GM12878 (cell line): ENCODE results near the gene PCDHGA4. TPM values are rescaled to one million over a fixed set of nuclear protein-coding genes. Genes with fewer than 3 reads are reported as not detected.

Source experiments
- ATAC-seq: fragments of 200-7000 bp; cut with Tn5 transposase; 3 replicates; pipeline ENCODE4 v1.9.1; 2020; ENCODE audit warnings: mild to moderate bottlenecking, moderate library complexity
- BruUV-seq: library from RNA; stranded (reverse); fragments of 400-500 nt; replicated peaks from 2 replicates; lab custom pipeline; 2021; lab: Mats Ljungman, UMichigan
- CTCF ChIA-PET: fragments of 300-600 bp; sonication (Branson Sonifier 250); formaldehyde crosslinking; extraction: SDS; loops from one replicate; lab custom pipeline; 2021; ENCODE audit warnings: inconsistent platforms; lab: Yijun Ruan, JAX
- POLR2A ChIA-PET: fragments of 350-600 bp; formaldehyde crosslinking; extraction: SDS; loops from one replicate; lab custom pipeline; 2021; ENCODE audit warnings: inconsistent platforms; lab: Charles Lee
- RAD21 ChIA-PET: fragments of 300-600 bp; sonication (Branson Sonifier 250); formaldehyde crosslinking; loops from one replicate; lab custom pipeline; 2023; ENCODE audit warnings: antibody characterized with exemption; ENCODE audit not compliant: unreplicated experiment; lab: Charles Lee
- SMC1A ChIA-PET: fragments of 300-600 bp; sonication (Branson Sonifier 250); formaldehyde crosslinking; loops from one replicate; lab custom pipeline; 2023; ENCODE audit not compliant: unreplicated experiment, uncharacterized antibody; lab: Charles Lee
- DNase-seq: peaks from one replicate; pipeline ENCODE4 v3.0.0-alpha.2; 2011; ENCODE audit warnings: low read depth, low spot score
- FAIRE-seq: peaks from 3 replicates; lab custom pipeline; 2011; peaks lifted over from hg19 to GRCh38; lab: Jason Lieb, UNC
- H2AFZ ChIP-seq: 2 replicates; pipeline ENCODE4 v1.6.0; 2011; ENCODE audit warnings: low read depth, low read length, control low read depth; ENCODE audit not compliant: control insufficient read depth
- H3K27ac ChIP-seq: 2 replicates; pipeline ENCODE4 v1.5.1; 2011; ENCODE audit warnings: control low read depth; ENCODE audit not compliant: control insufficient read depth, insufficient read depth
- H3K27me3 ChIP-seq, 2 experiments: replicated peaks in 1 of 2; 2 replicates each; pipeline versions ENCODE4 v1.6.0 to v1.6.1; 2011; ENCODE audit warnings: low read length in 1 of 2; ENCODE audit not compliant: control insufficient read depth in 2 of 2, insufficient read depth in 2 of 2
- H3K36me3 ChIP-seq, 2 experiments: 2 replicates each; pipeline ENCODE4 v1.5.1; 2011; ENCODE audit warnings: low read length in 1 of 2; ENCODE audit not compliant: control insufficient read depth in 2 of 2, insufficient read depth in 2 of 2
- H3K4me1 ChIP-seq: 2 replicates; pipeline ENCODE4 v1.6.1; 2011; ENCODE audit warnings: mild to moderate bottlenecking, low read length, moderate library complexity, mixed read lengths; ENCODE audit not compliant: control insufficient read depth, insufficient read depth
- H3K4me2 ChIP-seq: 2 replicates; pipeline ENCODE4 v1.6.0; 2011; ENCODE audit warnings: control low read depth; ENCODE audit not compliant: control insufficient read depth, insufficient read depth
- H3K4me3 ChIP-seq: fragments of 200-600 bp; sonication (generic); 2 replicates; pipeline ENCODE4 v1.5.1; 2016
- H3K79me2 ChIP-seq: 2 replicates; pipeline ENCODE4 v1.6.0; 2011; ENCODE audit warnings: low read length; ENCODE audit not compliant: control insufficient read depth, insufficient read depth
- H3K9ac ChIP-seq: 2 replicates; pipeline ENCODE4 v1.8.0; 2011; ENCODE audit warnings: low read length, control low read depth, mixed read lengths; ENCODE audit not compliant: control insufficient read depth, insufficient read depth
- H3K9me3 ChIP-seq: replicated peaks from 3 replicates; pipeline ENCODE4 v1.5.1; 2011; ENCODE audit warnings: mild to moderate bottlenecking, low read length; ENCODE audit not compliant: control insufficient read depth, insufficient read depth
- H4K20me1 ChIP-seq: 2 replicates; pipeline ENCODE4 v1.6.0; 2011; ENCODE audit not compliant: control insufficient read depth, insufficient read depth
- BACH1 ChIP-seq: fragments of 450-650 bp; IDR thresholded peaks from 2 replicates; pipeline ENCODE4 v1.6.1; 2017; ENCODE audit warnings: mild to moderate bottlenecking, borderline replicate concordance
- BCL3 ChIP-seq: IDR thresholded peaks from 2 replicates; pipeline ENCODE4 v1.6.1; 2011; ENCODE audit warnings: borderline replicate concordance, low read depth, mild to moderate bottlenecking, moderate library complexity, low read length; ENCODE audit not compliant: insufficient read depth, poor library complexity, severe bottlenecking
- BHLHE40 ChIP-seq, 2 experiments: fragments of 450-650 bp in 1 of 2; IDR thresholded peaks; 2 replicates each; pipeline ENCODE4 v1.6.1; 2011 to 2017; ENCODE audit warnings: low read depth in 2 of 2, borderline replicate concordance in 1 of 2, improper control_type of control experiment in 1 of 2, low read length in 1 of 2, mild to moderate bottlenecking in 1 of 2
- CTCF ChIP-seq, 3 experiments: IDR thresholded peaks in 2 of 3; conservative IDR thresholded peaks in 1 of 3; 2 replicates each; pipeline ENCODE4 v1.5.1; 2011; ENCODE audit warnings: low read depth in 3 of 3, low read length in 3 of 3, mild to moderate bottlenecking in 3 of 3, control low read depth in 2 of 3, moderate library complexity in 2 of 3, inconsistent platforms in 1 of 3, mixed read lengths in 1 of 3; ENCODE audit not compliant: control insufficient read depth in 2 of 3, insufficient read depth in 1 of 3; ENCODE audit errors: extremely low read depth in 1 of 3
- EZH2 ChIP-seq: IDR thresholded peaks from 2 replicates; pipeline ENCODE4 v1.6.1; 2012; ENCODE audit warnings: low read depth, mild to moderate bottlenecking, control low read depth, inconsistent platforms, low read length, borderline replicate concordance; ENCODE audit not compliant: control insufficient read depth
- KAT2A ChIP-seq: conservative IDR thresholded peaks from 2 replicates; pipeline ENCODE4 v1.6.1; 2011; ENCODE audit warnings: low read depth, low read length; ENCODE audit not compliant: control insufficient read depth
- MYB ChIP-seq: fragments of 150-350 bp; IDR thresholded peaks from 2 replicates; pipeline ENCODE4 v1.6.1; 2014; ENCODE audit warnings: mild to moderate bottlenecking, low read depth, low read length, borderline replicate concordance
- NBN ChIP-seq: fragments of 450-650 bp; IDR thresholded peaks from 2 replicates; pipeline ENCODE4 v1.6.1; 2016
- NR2C1 ChIP-seq: fragments of 450-650 bp; IDR thresholded peaks from 2 replicates; pipeline ENCODE4 v1.6.1; 2017; ENCODE audit warnings: antibody characterized with exemption, mild to moderate bottlenecking, moderate library complexity
- PAX5 ChIP-seq: IDR thresholded peaks from 2 replicates; pipeline ENCODE4 v1.6.1; 2011; ENCODE audit warnings: low read depth, low read length, borderline replicate concordance
- PAX8 ChIP-seq: fragments of 450-650 bp; IDR thresholded peaks from 2 replicates; pipeline ENCODE4 v1.6.1; 2017; ENCODE audit warnings: mild to moderate bottlenecking, moderate library complexity
- RAD21 ChIP-seq: IDR thresholded peaks from 2 replicates; pipeline ENCODE4 v1.6.1; 2011; ENCODE audit warnings: mild to moderate bottlenecking, low read depth, low read length, moderate library complexity; ENCODE audit not compliant: insufficient read depth
- RELB ChIP-seq: fragments of 450-650 bp; IDR thresholded peaks from 2 replicates; pipeline ENCODE4 v1.6.1; 2017; ENCODE audit warnings: low read depth, mild to moderate bottlenecking, moderate library complexity
- SMAD1 ChIP-seq: fragments of 450-650 bp; IDR thresholded peaks from 2 replicates; pipeline ENCODE4 v1.6.1; 2018; ENCODE audit warnings: mild to moderate bottlenecking, low read depth; ENCODE audit not compliant: partially characterized antibody
- TARDBP ChIP-seq: IDR thresholded peaks from 2 replicates; pipeline ENCODE4 v1.6.1; 2016; ENCODE audit warnings: borderline replicate concordance
- YY1 ChIP-seq: IDR thresholded peaks from 2 replicates; pipeline ENCODE4 v1.6.1; 2011; ENCODE audit warnings: low read depth, mild to moderate bottlenecking, low read length
- ZNF24 ChIP-seq: fragments of 450-650 bp; IDR thresholded peaks from 2 replicates; pipeline ENCODE4 v1.6.1; 2017; ENCODE audit warnings: antibody characterized with exemption, mild to moderate bottlenecking
- ZNF384 ChIP-seq: IDR thresholded peaks from 2 replicates; pipeline ENCODE4 v1.6.1; 2012; ENCODE audit warnings: low read depth, mild to moderate bottlenecking, low read length, improper control_type of control experiment, borderline replicate concordance
- WGBS: methylation state at CpG from one replicate; pipeline ENCODE4 v1.1.6; 2016; ENCODE audit warnings: low lambda C conversion rate; ENCODE audit not compliant: insufficient replicate concordance, insufficient coverage; ENCODE audit errors: missing lambda C conversion rate; 5-methylcytosine and 5-hydroxymethylcytosine counted together
- in situ Hi-C: fragments of 300-500 bp; cut with MboI; formaldehyde crosslinking; loops from 9 replicates; pipeline ENCODE4 v1.14.3; 2018; ENCODE audit warnings: mixed read lengths
- intact Hi-C: fragments of 100-400 bp; cut with micrococcal nuclease; formaldehyde crosslinking; loops from one replicate; pipeline ENCODE4 v1.14.2; 2022; ENCODE audit not compliant: unreplicated experiment
- polyA plus RNA-seq, 11 experiments: library from polyadenylated mRNA; depleted of rRNA in 4 of 11; unstranded in 6 of 11; stranded (reverse) in 5 of 11; fragments of >200 nt; fragmentation: Nextera tagmentation in 4 of 11; fragmentation: Illumina TruSeq in 1 of 11; extraction: Ambion mirVana in 4 of 11; extraction: Trizol in 1 of 11; gene quantifications; 1 replicate in 1 of 11; 2 replicates in 10 of 11; pipeline versions ENCODE4 v1.2.1 to v1.2.3, GENCODE V29; 2011 to 2016; ENCODE audit warnings: inconsistent platforms in 2 of 11, missing spikeins in 2 of 11, low read depth in 1 of 11
- total RNA-seq, 4 experiments: library from RNA; depleted of rRNA in 3 of 4; stranded (reverse); fragments of >200 nt in 3 of 4; fragmentation: Illumina TruSeq in 1 of 4; extraction: Trizol in 1 of 4; gene quantifications; 2 replicates each; pipeline versions ENCODE4 v1.2.1 to v1.2.3, GENCODE V29; 2013 to 2021

PCDHGA4 gene
- total and polyA plus RNA-seq, 10 of the 15 experiments (the other 5 are each of a cell fraction or from before 2014, with no cell fraction given), result 0.09 to 0.17 (median 0.13) TPM; not detected in 3

- intact Hi-C loops, result no loop called here
- no peaks in the 10 kb centered on the region for H3K79me2 ChIP-seq
- H3K27me3 ChIP-seq, result no peaks in the 10 kb centered on the region
- TF ChIP-seq NR2C1 (no peak), BHLHE40 (IDR thresholded peaks at IDR 0.05; ENCODE audit: borderline replicate concordance in 1 of 2, low read depth in 2 of 2, low read length in 1 of 2) (no peak), RAD21 (peak; percentile 33; the same call in 1 of the 2 replicates), CTCF (IDR thresholded peaks at IDR 0.05 in 2 of 3, conservative IDR thresholded peaks at IDR 0.05 in 1 of 3; ENCODE audit: control insufficient read depth in 2 of 3, extremely low read depth in 1 of 3, insufficient read depth in 1 of 3, low read depth in 3 of 3, low read length in 3 of 3) (peak in 2 of 3 experiments; percentile 10 to 16; a peak in 2 of 6 replicates), TARDBP (no peak), MYB (no peak), SMAD1 (no peak), PAX5 (no peak), ZNF24 (no peak), YY1 (peak; percentile 48; the same call in 1 of the 2 replicates), ZNF384 (no peak), EZH2 (no peak), PAX8 (no peak), BACH1 (no peak), RELB (no peak), NBN (no peak), KAT2A (no peak), BCL3 (no peak)
- 0 out of 2 replicates have a peak within 1 kb of the TSS, but pooled peaks have one; percentile 11 for H3K4me3 ChIP-seq
- H3K27ac ChIP-seq, result no peak within 1 kb of the TSS
- no peak within 1 kb of the TSS for H3K4me2 ChIP-seq
- H3K4me1 ChIP-seq, result no peaks in the 10 kb centered on the region
- 23% methylated on average over 9 of the region's 9 CpGs for WGBS
- FAIRE-seq (no peak), DNase-seq (no peak), ATAC-seq (no peak)
- ChIA-PET RAD21 (interaction anchor here (1.1 kb wide), 1 partner anchor 220 kb away, joined by 3 read pairs; no protein-coding TSS in a partner anchor), CTCF (interaction anchor here (0.7 to 1.6 kb wide), 3 partner anchors 23 to 221 kb away, joined by 3 to 5 read pairs (median 5); partner anchors contain the start of gene TAF7), POLR2A (interaction anchor here (0.6 kb wide), 1 partner anchor 444 kb away, joined by 4 read pairs; no protein-coding TSS in a partner anchor), SMC1A (interaction anchor here (1.1 kb wide), 1 partner anchor 15 kb away, joined by 3 read pairs; no protein-coding TSS in a partner anchor)
- H3K9me3 ChIP-seq, result peaks cover 2% of the 10 kb centered on the region; the same call in 2 of the 3 replicates
- H4K20me1 ChIP-seq, result no peaks in the 10 kb centered on the region
- H3K36me3 ChIP-seq, result no peaks in the 10 kb centered on the region
- no peak within 1 kb of the TSS for H3K9ac ChIP-seq
- BruUV-seq, result no TSS peak
- in situ Hi-C loops, result no loop called here
- no peak within 1 kb of the TSS for H2AFZ ChIP-seq
Observed at GRCh38 chr5:141343242-141343952, 11.4 kb upstream of the PCDHGA4 start, which contains the start of gene PCDHGA3. Gene PCDHGA3, plus strand, starts transcription at chr5:141343829. Its CDS starts 205 bp downstream, at chr5:141344034.
